ENCODE measurements around the gene RPL18. TPM values are rescaled to one million over a fixed set of nuclear protein-coding genes. Genes with fewer than 3 reads are reported as not detected.
A peak's percentile ranks its signal among the peaks of the same experiment; 100 is the strongest.
"Not testable (repeated sequence)": the region's sequence is repeated elsewhere in the genome, so short reads cannot be mapped to it uniquely, and the experiment has no call there.

Gene RPL18
- total RNA-seq, 1 experiment from 2014 or later = 2,830 TPM

GRCh38 chr19:48588670-48589401 is 30.1 kb downstream of the RPL18 start:
- DNase-seq (ENCODE audit: low read depth) = peak; percentile 93

- DNase-seq (ENCODE audit: low read depth) = no peak
These were observed 31.6 kb downstream of the RPL18 start for GRCh38 chr19:48587387-48587786.

- DNase-seq (ENCODE audit: low read depth) = no peak
These were observed 36.8 kb downstream of the RPL18 start for GRCh38 chr19:48582168-48582567.

GRCh38 chr19:48578891-48579290 is 40.1 kb downstream of the RPL18 start:
- DNase-seq (ENCODE audit: low read depth) = no peak

- not testable (repeated sequence) for DNase-seq (ENCODE audit: low read depth)
These were observed 41.1 kb downstream of the RPL18 start for GRCh38 chr19:48577908-48578307.

GRCh38 chr19:48575931-48576622 is 42.9 kb downstream of the RPL18 start:
- no peak for DNase-seq (ENCODE audit: low read depth)

GRCh38 chr19:48573163-48573505 is 45.8 kb downstream of the RPL18 start:
- DNase-seq (ENCODE audit: low read depth) = no peak

GRCh38 chr19:48571378-48572162 is 47.4 kb downstream of the RPL18 start:
- DNase-seq (ENCODE audit: low read depth) = no peak

- DNase-seq (ENCODE audit: low read depth) = no peak
These were observed 49.2 kb downstream of the RPL18 start for GRCh38 chr19:48569814-48570213.

- DNase-seq (ENCODE audit: low read depth) = peak; percentile 95
These were observed 50.6 kb downstream of the RPL18 start for GRCh38 chr19:48568345-48568886.

Other genes starting within 250 kb of the RPL18 start
- gene KDELR1, start 227.6 kb downstream of the RPL18 start, total RNA-seq (2014; rRNA removed; shearing (Covaris generic)) = 67.7 and 115 TPM in 2 replicates
- 0.20 and 0.21 TPM in 2 replicates for gene GRIN2D, start 225.5 kb downstream of the RPL18 start, total RNA-seq (2014; rRNA removed; shearing (Covaris generic))
- 97.2 and 113 TPM in 2 replicates for gene GRWD1, start 173.2 kb downstream of the RPL18 start, total RNA-seq (2014; rRNA removed; shearing (Covaris generic))
- gene KCNJ14, start 163.6 kb downstream of the RPL18 start, total RNA-seq (2014; rRNA removed; shearing (Covaris generic)) = 0.40 and 0.79 TPM in 2 replicates
- gene CYTH2, start 149.8 kb downstream of the RPL18 start, total RNA-seq (2014; rRNA removed; shearing (Covaris generic)) = 38.1 and 44.3 TPM in 2 replicates
- 0.05 TPM in 1 of 2 replicates, not detected in the other for gene LMTK3, start 107.3 kb downstream of the RPL18 start, total RNA-seq (2014; rRNA removed; shearing (Covaris generic))
- gene SULT2B1, start 67.0 kb downstream of the RPL18 start, total RNA-seq (2014; rRNA removed; shearing (Covaris generic)) = not detected in 2 replicates
- gene SPACA4, start 12.4 kb downstream of the RPL18 start, total RNA-seq (2014; rRNA removed; shearing (Covaris generic)) = not detected in 2 replicates
- gene FAM83E, start 4.1 kb downstream of the RPL18 start, total RNA-seq (2014; rRNA removed; shearing (Covaris generic)) = 1.2 TPM in 1 of 2 replicates, not detected in the other
- 15.9 and 16.5 TPM in 2 replicates for gene SPHK2, start 328 bp upstream of the RPL18 start, total RNA-seq (2014; rRNA removed; shearing (Covaris generic))
- 10.3 and 11.1 TPM in 2 replicates for gene DBP, start 18.2 kb upstream of the RPL18 start, total RNA-seq (2014; rRNA removed; shearing (Covaris generic))
- 0.77 and 1.4 TPM in 2 replicates for gene CA11, start 27.0 kb upstream of the RPL18 start, total RNA-seq (2014; rRNA removed; shearing (Covaris generic))
- gene NTN5, start 53.8 kb upstream of the RPL18 start, total RNA-seq (2014; rRNA removed; shearing (Covaris generic)) = not detected in 2 replicates
- gene FUT2, start 76.8 kb upstream of the RPL18 start, total RNA-seq (2014; rRNA removed; shearing (Covaris generic)) = not detected in 2 replicates
- gene MAMSTR, start 100.5 kb upstream of the RPL18 start, total RNA-seq (2014; rRNA removed; shearing (Covaris generic)) = 0.35 TPM in 1 of 2 replicates, not detected in the other
- not detected in 2 replicates for gene RASIP1, start 121.4 kb upstream of the RPL18 start, total RNA-seq (2014; rRNA removed; shearing (Covaris generic))
- not detected in 2 replicates for gene IZUMO1, start 127.7 kb upstream of the RPL18 start, total RNA-seq (2014; rRNA removed; shearing (Covaris generic))
- 0.10 TPM in 1 of 2 replicates, not detected in the other for gene FUT1, start 133.5 kb upstream of the RPL18 start, total RNA-seq (2014; rRNA removed; shearing (Covaris generic))
- gene FGF21, start 136.3 kb upstream of the RPL18 start, total RNA-seq (2014; rRNA removed; shearing (Covaris generic)) = not detected in 2 replicates
- gene BCAT2, start 191.9 kb upstream of the RPL18 start, total RNA-seq (2014; rRNA removed; shearing (Covaris generic)) = 54.2 and 60.6 TPM in 2 replicates
- gene HSD17B14, start 217.3 kb upstream of the RPL18 start, total RNA-seq (2014; rRNA removed; shearing (Covaris generic)) = not detected in 2 replicates
- 0.31 TPM in 1 of 2 replicates, not detected in the other for gene PLEKHA4, start 249.4 kb upstream of the RPL18 start, total RNA-seq (2014; rRNA removed; shearing (Covaris generic))